Spleen (tissue), 11 donors: Measurements from ENCODE around the gene BMF. TPM values are rescaled to one million over a fixed set of nuclear protein-coding genes. Genes with fewer than 3 reads are reported as not detected.
"Not testable (repeated sequence)": the region's sequence is repeated elsewhere in the genome, so short reads cannot be mapped to it uniquely, and the experiment has no call there.

ENCODE experiments used
- DNase-seq: peaks from one replicate; pipeline ENCODE4 v3.0.0-alpha.2; 2020
- H3K27ac ChIP-seq, 8 donors: fragments of 200-600 bp; sonication (generic) in 7 of 8; 1 replicate in 4 of 8; 2 replicates in 4 of 8; pipeline versions ENCODE4 v1.5.0 to v1.8.0; 2016 to 2021; ENCODE audit warnings: inconsistent platforms in 4 of 8, mild to moderate bottlenecking in 4 of 8, moderate library complexity in 1 of 8
- H3K27me3 ChIP-seq, 7 donors: fragments of 200-600 bp; sonication (generic) in 6 of 7; replicated peaks in 1 of 7; 1 replicate in 4 of 7; 2 replicates in 3 of 7; pipeline versions ENCODE4 v1.5.0 to v1.8.0; 2016 to 2021; ENCODE audit warnings: inconsistent platforms in 3 of 7, mild to moderate bottlenecking in 1 of 7
- H3K36me3 ChIP-seq, 6 donors: fragments of 200-600 bp; sonication (generic) in 5 of 6; 1 replicate in 4 of 6; 2 replicates in 2 of 6; pipeline versions ENCODE4 v1.5.0 to v1.8.0; 2016 to 2021; ENCODE audit warnings: inconsistent platforms in 2 of 6
- H3K4me1 ChIP-seq, 6 donors: fragments of 200-600 bp; sonication (generic) in 5 of 6; 1 replicate in 3 of 6; 2 replicates in 3 of 6; pipeline versions ENCODE4 v1.5.0 to v1.8.0; 2016 to 2021; ENCODE audit warnings: inconsistent platforms in 3 of 6
- H3K4me3 ChIP-seq, 8 donors: fragments of 200-600 bp; sonication (generic) in 7 of 8; 1 replicate in 4 of 8; 2 replicates in 4 of 8; pipeline versions ENCODE4 v1.5.0 to v1.8.0; 2016 to 2021; ENCODE audit warnings: inconsistent platforms in 4 of 8, mild to moderate bottlenecking in 4 of 8, moderate library complexity in 2 of 8
- H3K9me3 ChIP-seq, 8 donors: fragments of 200-600 bp; sonication (generic) in 7 of 8; 1 replicate in 4 of 8; 2 replicates in 4 of 8; pipeline versions ENCODE4 v1.5.0 to v1.8.0; 2016 to 2021; ENCODE audit warnings: inconsistent platforms in 4 of 8
- CTCF ChIP-seq, 11 experiments: fragments of 200-600 bp in 7 of 11; fragments of 450-650 bp in 4 of 11; sonication (generic) in 4 of 11; IDR thresholded peaks in 8 of 11; conservative IDR thresholded peaks in 3 of 11; 1 replicate in 7 of 11; 2 replicates in 4 of 11; pipeline versions ENCODE4 v1.4.0 to v1.8.0; 2016 to 2021; ENCODE audit warnings: antibody characterized with exemption in 11 of 11, inconsistent platforms in 4 of 11, mild to moderate bottlenecking in 1 of 11
- POLR2A ChIP-seq, 3 donors: fragments of 450-650 bp; IDR thresholded peaks; one replicate each; pipeline ENCODE4 v1.5.1; 2017; ENCODE audit warnings: antibody characterized with exemption in 3 of 3, mild to moderate bottlenecking in 1 of 3
- POLR2AphosphoS5 ChIP-seq, 3 donors: sonication (generic); formaldehyde crosslinking; IDR thresholded peaks; one replicate each; pipeline ENCODE4 v1.5.1; 2017; ENCODE audit warnings: antibody characterized with exemption in 3 of 3
- WGBS, 5 donors: extraction: QIAGEN DNeasy Blood & Tissue Kit in 3 of 5; methylation state at CpG; one replicate each; pipeline versions ENCODE4 v1.1.5 to v1.1.7; 2013 to 2018; 5-methylcytosine and 5-hydroxymethylcytosine counted together
- intact Hi-C: fragments of 100-400 bp; cut with DNase I; formaldehyde crosslinking; loops from one replicate; pipeline ENCODE4 v1.15.0; 2023; ENCODE audit warnings: low total_unique reads
- polyA plus RNA-seq, 3 donors: library from polyadenylated mRNA; stranded (reverse); fragments of 200-250 nt; gene quantifications; one replicate each; pipeline ENCODE4 v1.2.1, GENCODE V29; 2013
- total RNA-seq, 7 donors: library from RNA; depleted of rRNA in 3 of 7; stranded (reverse); fragments of >200 nt in 3 of 7; fragmentation: NEBNext Ultra II Directional in 4 of 7; extraction: Animal tissue kit (Norgen Biotek cat#: 25700) in 4 of 7; gene quantifications; one replicate each; pipeline versions ENCODE4 v1.1.0 to v1.2.1, GENCODE V29; 2016 to 2021
- donor health status: healthy with polysubstance abuse.
- donor health status: DM: no; HTN: no; CAD: no; lungs with moderate emphysema.
- donor health status: DM: no; HTN: no; CAD: no.
- donor health status: Bipolar disorder and iron deficiency.
- donor health status: healthy.
- donor health status: DM: no; HTN: no; CAD: no.
- donor health status: DM: yes; HTN: yes; CAD: no.

BMF gene
- total and polyA plus RNA-seq, 10 donors: 16.9 to 77.9 (median 33.3) TPM

GRCh38 chr15:40128766-40129660 is 20.3 kb upstream of the BMF start:
- no peak overlapping the region for H3K4me3 ChIP-seq
- no peaks in the 10 kb centered on the region for H3K9me3 ChIP-seq
- DNase-seq: no peak
- TF ChIP-seq POLR2A (IDR thresholded peaks at IDR 0.05) (no peak), POLR2AphosphoS5 (IDR thresholded peaks at IDR 0.05) (no peak), CTCF (IDR thresholded peaks at IDR 0.05 in 8 of 11, conservative IDR thresholded peaks at IDR 0.05 in 3 of 11) (no peak)
- no peaks in the 10 kb centered on the region for H3K36me3 ChIP-seq
- no peaks in the 10 kb centered on the region for H3K4me1 ChIP-seq
- peaks cover 0 to 10% (median 0%) of the 10 kb centered on the region in 7 donors for H3K27me3 ChIP-seq
- intact Hi-C loops: no loop called here
- H3K27ac ChIP-seq: no peak overlapping the region
- 79 to 89% (median 83%) methylated on average over 27 of the region's 27 CpGs for WGBS, 5 donors

- H3K36me3 ChIP-seq: no peaks in the 10 kb centered on the region
- H3K27me3 ChIP-seq: peaks cover 0 to 10% (median 0%) of the 10 kb centered on the region in 7 donors
- no peak overlapping the region for H3K4me3 ChIP-seq
- DNase-seq: no peak
- WGBS, 5 donors: 91 to 96% (median 94%) methylated on average over 7 of the region's 7 CpGs
- TF ChIP-seq POLR2A (IDR thresholded peaks at IDR 0.05) (no peak), POLR2AphosphoS5 (IDR thresholded peaks at IDR 0.05) (no peak), CTCF (IDR thresholded peaks at IDR 0.05 in 8 of 11, conservative IDR thresholded peaks at IDR 0.05 in 3 of 11) (no peak)
- no peaks in the 10 kb centered on the region for H3K4me1 ChIP-seq
- H3K9me3 ChIP-seq: no peaks in the 10 kb centered on the region
- intact Hi-C loops: no loop called here
- H3K27ac ChIP-seq: no peak overlapping the region
Measured at GRCh38 chr15:40125950-40126349, 17.3 kb upstream of the BMF start.

GRCh38 chr15:40124807-40125285 is 16.2 kb upstream of the BMF start:
- intact Hi-C loops, H3K36me3 ChIP-seq: not testable (repeated sequence)
- WGBS, 5 donors: 82 to 87% (median 84%) methylated on average over 4 to 5 of the region's 5 CpGs

GRCh38 chr15:40124333-40124732 is 15.7 kb upstream of the BMF start:
- WGBS, 5 donors: 86 to 96% (median 90%) methylated on average over 2 to 3 of the region's 3 CpGs
- H3K9me3 ChIP-seq, intact Hi-C loops, H3K27ac ChIP-seq, H3K4me1 ChIP-seq, H3K4me3 ChIP-seq, H3K36me3 ChIP-seq, H3K27me3 ChIP-seq, DNase-seq: not testable (repeated sequence)

More at GRCh38 chr15:40124807-40125285, 16.2 kb upstream of the BMF start:
- H3K27ac ChIP-seq, H3K27me3 ChIP-seq, H3K4me3 ChIP-seq, H3K4me1 ChIP-seq, H3K9me3 ChIP-seq, DNase-seq: not testable (repeated sequence)

- H3K4me3 ChIP-seq, H3K36me3 ChIP-seq, H3K4me1 ChIP-seq, H3K27me3 ChIP-seq, H3K9me3 ChIP-seq, intact Hi-C loops, DNase-seq, H3K27ac ChIP-seq: not testable (repeated sequence)
- WGBS, 5 donors: 87 to 96% (median 94%) methylated on average over 4 to 5 of the region's 5 CpGs
Measured at GRCh38 chr15:40123863-40124262, 15.2 kb upstream of the BMF start.

- DNase-seq, intact Hi-C loops, H3K4me3 ChIP-seq, H3K9me3 ChIP-seq, H3K4me1 ChIP-seq, H3K36me3 ChIP-seq, H3K27me3 ChIP-seq, H3K27ac ChIP-seq: not testable (repeated sequence)
- 89 to 100% (median 97%) methylated on average over 1 of the region's 1 CpG for WGBS, 5 donors
Measured at GRCh38 chr15:40122989-40123388, 14.3 kb upstream of the BMF start.
